ENCODE results near the gene CSH1. TPM values are rescaled to one million over a fixed set of nuclear protein-coding genes. Genes with fewer than 3 reads are reported as not detected.
A peak's percentile ranks its signal among the peaks of the same experiment; 100 is the strongest.
"Not testable (repeated sequence)": the region's sequence is repeated elsewhere in the genome, so short reads cannot be mapped to it uniquely, and the experiment has no call there.

CSH1 gene
- total RNA-seq, 1 experiment from 2014 or later, result not detected

- H3K9me3 Mint-ChIP-seq (ENCODE audit: low read depth, unreplicated experiment), result no peaks in the 10 kb centered on the region
- H3K4me1 Mint-ChIP-seq (ENCODE audit: low read depth, unreplicated experiment), result no peaks in the 10 kb centered on the region
- H3K4me3 Mint-ChIP-seq (ENCODE audit: low read depth, unreplicated experiment), result no peak overlapping the region
- H3K27ac Mint-ChIP-seq (ENCODE audit: unreplicated experiment), result no peak overlapping the region
- H3K27me3 Mint-ChIP-seq (ENCODE audit: unreplicated experiment), result peaks cover 72% of the 10 kb centered on the region
- peak; percentile 90 for TF ChIP-seq CTCF (IDR thresholded peaks at IDR 0.05; ENCODE audit: unreplicated experiment)
- intact Hi-C loops (cut with micrococcal nuclease; ENCODE audit: unreplicated experiment), result loop anchor here (2.0 to 10.0 kb wide), 3 partner anchors 31 to 215 kb away; partner anchors contain the start of gene ERN1
- CTCF ChIA-PET, result interaction anchor here (0.6 to 2.8 kb wide), 7 partner anchors 12 to 363 kb away, joined by 3 to 15 read pairs (median 5); partner anchors contain the start of gene ERN1
- DNase-seq, result peak; percentile 58
- no peaks in the 10 kb centered on the region for H3K36me3 Mint-ChIP-seq (ENCODE audit: insufficient read depth, unreplicated experiment)
- no TSS peak for BruUV-seq (replicated peaks)
Observed at GRCh38 chr17:63919311-63919723, 22.9 kb upstream of the CSH1 start.

GRCh38 chr17:63918789-63919305 lies 22.5 kb upstream of the CSH1 start, which contains the start of gene GH1:
TSS of gene GH1 (minus strand) at chr17:63918839. CDS start at chr17:63918776, 63 bp downstream.
- H3K27ac Mint-ChIP-seq (ENCODE audit: unreplicated experiment); H3K9me3 Mint-ChIP-seq (ENCODE audit: low read depth, unreplicated experiment); BruUV-seq (replicated peaks); DNase-seq; H3K4me3 Mint-ChIP-seq (ENCODE audit: low read depth, unreplicated experiment); H3K4me1 Mint-ChIP-seq (ENCODE audit: low read depth, unreplicated experiment); H3K36me3 Mint-ChIP-seq (ENCODE audit: insufficient read depth, unreplicated experiment): not testable (repeated sequence)
- intact Hi-C loops (cut with micrococcal nuclease; ENCODE audit: unreplicated experiment), result loop anchor here (2.0 to 10.0 kb wide), 3 partner anchors 32 to 216 kb away; partner anchors contain the start of gene ERN1
- CTCF ChIA-PET, result interaction anchor here (0.6 to 2.8 kb wide), 7 partner anchors 13 to 363 kb away, joined by 3 to 15 read pairs (median 6); partner anchors contain the start of gene ERN1
- H3K27me3 Mint-ChIP-seq (ENCODE audit: unreplicated experiment), result peaks cover 72% of the 10 kb centered on the region

GRCh38 chr17:63918305-63918704 lies 21.9 kb upstream of the CSH1 start:
- CTCF ChIA-PET, result interaction anchor here (0.7 to 2.8 kb wide), 4 partner anchors 13 to 108 kb away, joined by 3 to 12 read pairs (median 8); no protein-coding TSS in a partner anchor
- H3K36me3 Mint-ChIP-seq (ENCODE audit: insufficient read depth, unreplicated experiment), result no peaks in the 10 kb centered on the region
- no peaks in the 10 kb centered on the region for H3K4me1 Mint-ChIP-seq (ENCODE audit: low read depth, unreplicated experiment)
- no peak overlapping the region for H3K4me3 Mint-ChIP-seq (ENCODE audit: low read depth, unreplicated experiment)
- no peak for TF ChIP-seq CTCF (IDR thresholded peaks at IDR 0.05; ENCODE audit: unreplicated experiment)
- DNase-seq, result no peak
- intact Hi-C loops (cut with micrococcal nuclease; ENCODE audit: unreplicated experiment), result loop anchor here (2.0 to 10.0 kb wide), 3 partner anchors 32 to 216 kb away; partner anchors contain the start of gene ERN1
- no TSS peak for BruUV-seq (replicated peaks)
- no peak overlapping the region for H3K27ac Mint-ChIP-seq (ENCODE audit: unreplicated experiment)
- peaks cover 68% of the 10 kb centered on the region for H3K27me3 Mint-ChIP-seq (ENCODE audit: unreplicated experiment)
- H3K9me3 Mint-ChIP-seq (ENCODE audit: low read depth, unreplicated experiment), result no peaks in the 10 kb centered on the region

GRCh38 chr17:63917646-63918045 lies 21.3 kb upstream of the CSH1 start:
- CTCF ChIA-PET, result no interaction called here
- no peak for TF ChIP-seq CTCF (IDR thresholded peaks at IDR 0.05; ENCODE audit: unreplicated experiment)
- Mint-ChIP-seq H3K4me1 (ENCODE audit: low read depth, unreplicated experiment) (no peaks in the 10 kb centered on the region), H3K27ac (ENCODE audit: unreplicated experiment) (no peak overlapping the region), H3K4me3 (ENCODE audit: low read depth, unreplicated experiment) (no peak overlapping the region), H3K27me3 (ENCODE audit: unreplicated experiment) (peaks cover 68% of the 10 kb centered on the region), H3K9me3 (ENCODE audit: low read depth, unreplicated experiment) (no peaks in the 10 kb centered on the region), H3K36me3 (ENCODE audit: insufficient read depth, unreplicated experiment) (no peaks in the 10 kb centered on the region)
- no TSS peak for BruUV-seq (replicated peaks)
- no peak for DNase-seq
- intact Hi-C loops (cut with micrococcal nuclease; ENCODE audit: unreplicated experiment), result loop anchor here (2.0 to 10.0 kb wide), 3 partner anchors 33 to 217 kb away; partner anchors contain the start of gene ERN1

GRCh38 chr17:63917206-63917605 lies 20.8 kb upstream of the CSH1 start:
- intact Hi-C loops (cut with micrococcal nuclease; ENCODE audit: unreplicated experiment), result loop anchor here (10.0 kb wide), 1 partner anchor 218 kb away; the partner anchor contains the start of gene ERN1
- H3K36me3 Mint-ChIP-seq (ENCODE audit: insufficient read depth, unreplicated experiment); H3K27ac Mint-ChIP-seq (ENCODE audit: unreplicated experiment); H3K9me3 Mint-ChIP-seq (ENCODE audit: low read depth, unreplicated experiment); CTCF ChIA-PET; DNase-seq; H3K4me1 Mint-ChIP-seq (ENCODE audit: low read depth, unreplicated experiment); BruUV-seq (replicated peaks); H3K4me3 Mint-ChIP-seq (ENCODE audit: low read depth, unreplicated experiment): not testable (repeated sequence)
- H3K27me3 Mint-ChIP-seq (ENCODE audit: unreplicated experiment), result peaks cover 68% of the 10 kb centered on the region

Measured in Calu3 (cell line).